Lower leg skin (tissue), 3 donors: ENCODE measurements around the gene COL4A2.

ENCODE experiments used
- POLR2A ChIP-seq, 2 donors: fragments of 450-650 bp; IDR thresholded peaks; one replicate each; pipeline ENCODE4 v1.6.1; 2016 to 2017; ENCODE audit warnings: antibody characterized with exemption in 2 of 2, mild to moderate bottlenecking in 1 of 2, moderate library complexity in 1 of 2
- TF ChIP-seq, protein P1 (sequence below), 3 donors: fragments of 450-650 bp; IDR thresholded peaks; one replicate each; pipeline ENCODE4 v1.5.1; 2016; ENCODE audit warnings: antibody characterized with exemption in 3 of 3, mild to moderate bottlenecking in 3 of 3, moderate library complexity in 2 of 3

DNA sequence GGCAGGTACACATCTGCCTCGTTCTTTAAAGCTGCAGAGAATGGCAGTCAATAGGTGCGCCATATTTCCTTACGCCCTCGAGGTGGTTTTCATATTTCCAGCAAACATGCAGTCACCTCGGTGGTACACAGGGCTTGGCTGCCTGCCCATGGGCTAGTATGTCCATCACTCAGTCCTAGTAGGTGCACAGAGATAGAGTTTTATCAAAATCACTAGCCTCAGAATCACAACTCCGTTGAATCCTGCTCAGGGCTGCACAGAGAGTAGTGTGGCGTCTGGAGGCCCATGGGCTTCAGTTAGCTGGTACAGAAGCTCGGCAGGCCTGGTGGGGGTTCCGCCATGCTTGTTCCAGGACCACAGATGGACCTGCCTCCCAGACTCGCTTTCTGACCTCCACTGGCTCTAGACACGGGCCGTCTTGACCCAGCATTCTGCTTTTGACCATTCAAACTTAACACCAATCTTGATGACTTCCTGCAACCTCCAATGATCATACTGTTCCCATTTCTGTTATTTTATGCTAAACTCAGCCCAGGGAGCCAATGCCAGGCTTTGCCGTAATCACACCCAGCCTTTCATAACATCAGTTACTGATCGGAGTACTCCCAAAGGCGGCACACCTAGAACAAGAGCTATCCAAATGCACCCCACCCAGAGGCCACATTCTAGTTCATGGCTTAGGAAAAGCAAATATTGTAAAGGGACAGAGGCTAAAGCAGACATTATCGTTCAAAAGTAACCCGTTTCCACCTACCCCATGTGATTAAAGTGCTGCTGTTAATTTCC lies 134.1 kb downstream of the COL4A2 start:
- TF ChIP-seq, protein P1, sequence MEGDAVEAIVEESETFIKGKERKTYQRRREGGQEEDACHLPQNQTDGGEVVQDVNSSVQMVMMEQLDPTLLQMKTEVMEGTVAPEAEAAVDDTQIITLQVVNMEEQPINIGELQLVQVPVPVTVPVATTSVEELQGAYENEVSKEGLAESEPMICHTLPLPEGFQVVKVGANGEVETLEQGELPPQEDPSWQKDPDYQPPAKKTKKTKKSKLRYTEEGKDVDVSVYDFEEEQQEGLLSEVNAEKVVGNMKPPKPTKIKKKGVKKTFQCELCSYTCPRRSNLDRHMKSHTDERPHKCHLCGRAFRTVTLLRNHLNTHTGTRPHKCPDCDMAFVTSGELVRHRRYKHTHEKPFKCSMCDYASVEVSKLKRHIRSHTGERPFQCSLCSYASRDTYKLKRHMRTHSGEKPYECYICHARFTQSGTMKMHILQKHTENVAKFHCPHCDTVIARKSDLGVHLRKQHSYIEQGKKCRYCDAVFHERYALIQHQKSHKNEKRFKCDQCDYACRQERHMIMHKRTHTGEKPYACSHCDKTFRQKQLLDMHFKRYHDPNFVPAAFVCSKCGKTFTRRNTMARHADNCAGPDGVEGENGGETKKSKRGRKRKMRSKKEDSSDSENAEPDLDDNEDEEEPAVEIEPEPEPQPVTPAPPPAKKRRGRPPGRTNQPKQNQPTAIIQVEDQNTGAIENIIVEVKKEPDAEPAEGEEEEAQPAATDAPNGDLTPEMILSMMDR (IDR thresholded peaks at IDR 0.05) = no peak
- no peak for TF ChIP-seq POLR2A (IDR thresholded peaks at IDR 0.05)
